Renal cortical epithelial cell (primary cell): ENCODE measurements around the gene MYO3A. TPM values are rescaled to one million over a fixed set of nuclear protein-coding genes. Genes with fewer than 3 reads are reported as not detected.
"Not testable (repeated sequence)": the region's sequence is repeated elsewhere in the genome, so short reads cannot be mapped to it uniquely, and the experiment has no call there.

Experiments
- DNase-seq: peaks from one replicate; pipeline ENCODE4 v3.0.0-alpha.2; 2011; ENCODE audit warnings: low read depth
- total RNA-seq: library from RNA; depleted of rRNA; stranded (reverse); fragments of >200 nt; gene quantifications from 2 replicates; pipeline ENCODE4 v1.2.3, GENCODE V29; 2014

MYO3A gene
- total RNA-seq, 1 donor from 2014 or later, result 0.65 TPM

- no peak for DNase-seq
Observed at GRCh38 chr10:26081459-26081858, 147.4 kb downstream of the MYO3A start.

- DNase-seq, result no peak
Observed at GRCh38 chr10:26085549-26085948, 151.5 kb downstream of the MYO3A start.

GRCh38 chr10:26087666-26088065 is 153.6 kb downstream of the MYO3A start:
- no peak for DNase-seq

- no peak for DNase-seq
Observed at GRCh38 chr10:26090026-26090425, 156.0 kb downstream of the MYO3A start.

- no peak for DNase-seq
Observed at GRCh38 chr10:26090762-26091161, 156.7 kb downstream of the MYO3A start.

GRCh38 chr10:26093229-26093628 is 159.2 kb downstream of the MYO3A start:
- no peak for DNase-seq

GRCh38 chr10:26095781-26096180 is 161.8 kb downstream of the MYO3A start:
- peak; percentile 14 for DNase-seq

GRCh38 chr10:26097549-26097948 is 163.5 kb downstream of the MYO3A start:
- DNase-seq, result not testable (repeated sequence)

- DNase-seq, result no peak
Observed at GRCh38 chr10:26112532-26112931, 178.5 kb downstream of the MYO3A start.

GRCh38 chr10:26138613-26139012 is 204.6 kb downstream of the MYO3A start:
- DNase-seq, result no peak

GRCh38 chr10:26156019-26156418 is 222.0 kb downstream of the MYO3A start:
- no peak for DNase-seq

- no peak for DNase-seq
Observed at GRCh38 chr10:26157734-26158133, 223.7 kb downstream of the MYO3A start.

- peak; percentile 23 for DNase-seq
Observed at GRCh38 chr10:26169466-26169865, 235.4 kb downstream of the MYO3A start.

GRCh38 chr10:26172131-26172530 is 238.1 kb downstream of the MYO3A start:
- DNase-seq, result no peak

- no peak for DNase-seq
Observed at GRCh38 chr10:26173837-26174236, 239.8 kb downstream of the MYO3A start.

GRCh38 chr10:26177341-26177740 is 243.3 kb downstream of the MYO3A start:
- DNase-seq, result no peak

- no peak for DNase-seq
Observed at GRCh38 chr10:26194275-26194674, 260.2 kb downstream of the MYO3A start.

GRCh38 chr10:26197248-26197647 is 263.2 kb downstream of the MYO3A start:
- no peak for DNase-seq

GRCh38 chr10:26198119-26198518 is 264.1 kb downstream of the MYO3A start:
- DNase-seq, result no peak

- DNase-seq, result peak; percentile 40
Observed at GRCh38 chr10:26199841-26200240, 265.8 kb downstream of the MYO3A start.

- DNase-seq, result no peak
Observed at GRCh38 chr10:26205223-26205622, 271.2 kb downstream of the MYO3A start.

GRCh38 chr10:26211781-26212444 is 277.9 kb downstream of the MYO3A start:
- DNase-seq, result no peak

GRCh38 chr10:26212511-26212910 is 278.5 kb downstream of the MYO3A start:
- no peak for DNase-seq

- DNase-seq, result no peak
Observed at GRCh38 chr10:26213157-26213800, 279.2 kb downstream of the MYO3A start.
